ENCODE data around the gene KAZN. TPM values are rescaled to one million over a fixed set of nuclear protein-coding genes. Genes with fewer than 3 reads are reported as not detected.
A peak's percentile ranks its signal among the peaks of the same experiment; 100 is the strongest.

KAZN gene
- total and polyA plus RNA-seq, 11 donors = 0.65 to 6.5 (median 2.3) TPM

- Histone ChIP-seq H3K4me3 (no peak overlapping the region), H3K36me3 (no peaks in the 10 kb centered on the region), H3K27me3 (peaks cover 0 to 11% (median 0%) of the 10 kb centered on the region in 9 donors), H3K9me3 (no peaks in the 10 kb centered on the region), H3K4me1 (peaks cover 0 to 4% (median 0%) of the 10 kb centered on the region in 12 donors), H3K27ac (peak overlapping the region in 1 of 12 donors; percentile 27)
- 52 to 68% (median 59%) methylated on average over 7 to 11 of the region's 11 CpGs for whole genome bisulfite sequencing, 4 donors
- DNase-seq (peak in 4 of 5 donors; percentile 16 to 77 (median 46)), ATAC-seq (peak in 3 of 4 donors; percentile 74 to 97 (median 87))
- TF ChIP-seq POLR2A (IDR thresholded peaks at IDR 0.05) = no peak
- no peak for TF ChIP-seq CTCF (IDR thresholded peaks at IDR 0.05)
- intact Hi-C loops (cut with DNase I) = no loop called here
Observed at GRCh38 chr1:14626869-14627607, 28.6 kb downstream of the KAZN start.

- peak in 1 of 4 donors; percentile 17 for ATAC-seq
- H3K27ac ChIP-seq = peak overlapping the region in 1 of 12 donors; percentile 27
- WGBS, 4 donors = 49 to 64% (median 54%) methylated on average over 17 of the region's 17 CpGs
- no peak overlapping the region for H3K4me3 ChIP-seq
- TF ChIP-seq CTCF (IDR thresholded peaks at IDR 0.05) (no peak), POLR2A (IDR thresholded peaks at IDR 0.05) (no peak)
- no peaks in the 10 kb centered on the region for H3K36me3 ChIP-seq
- H3K4me1 ChIP-seq = peaks cover 0 to 4% (median 0%) of the 10 kb centered on the region in 12 donors
- intact Hi-C loops (cut with DNase I) = no loop called here
- peaks cover 0 to 11% (median 0%) of the 10 kb centered on the region in 9 donors for H3K27me3 ChIP-seq
- no peak for DNase-seq
- no peaks in the 10 kb centered on the region for H3K9me3 ChIP-seq
Observed at GRCh38 chr1:14627608-14628489, 29.4 kb downstream of the KAZN start.

GRCh38 chr1:14629363-14630014, 31.0 kb downstream of the KAZN start:
- WGBS, 4 donors = 90 to 92% (median 91%) methylated on average over 16 of the region's 16 CpGs
- no peaks in the 10 kb centered on the region for H3K36me3 ChIP-seq
- no peak for ATAC-seq

More at GRCh38 chr1:14629363-14630014, 31.0 kb downstream of the KAZN start:
- no peak for DNase-seq
- Histone ChIP-seq H3K27me3 (peaks cover 0 to 17% (median 0%) of the 10 kb centered on the region in 9 donors), H3K27ac (no peak overlapping the region), H3K4me1 (peaks cover 0 to 4% (median 0%) of the 10 kb centered on the region in 12 donors), H3K9me3 (no peaks in the 10 kb centered on the region), H3K4me3 (no peak overlapping the region)
- TF ChIP-seq CTCF (IDR thresholded peaks at IDR 0.05) (no peak), POLR2A (IDR thresholded peaks at IDR 0.05) (no peak)
- intact Hi-C loops (cut with DNase I) = loop anchor here in 1 of 10 donors (10.0 kb wide), 1 partner anchor 55 kb away; no protein-coding TSS in a partner anchor
